ENCODE measurements around the gene KCNT1. TPM values are rescaled to one million over a fixed set of nuclear protein-coding genes. Genes with fewer than 3 reads are reported as not detected.
A peak's percentile ranks its signal among the peaks of the same experiment; 100 is the strongest.

Gene KCNT1
- total RNA-seq, 1 experiment from 2014 or later: not detected

DNA sequence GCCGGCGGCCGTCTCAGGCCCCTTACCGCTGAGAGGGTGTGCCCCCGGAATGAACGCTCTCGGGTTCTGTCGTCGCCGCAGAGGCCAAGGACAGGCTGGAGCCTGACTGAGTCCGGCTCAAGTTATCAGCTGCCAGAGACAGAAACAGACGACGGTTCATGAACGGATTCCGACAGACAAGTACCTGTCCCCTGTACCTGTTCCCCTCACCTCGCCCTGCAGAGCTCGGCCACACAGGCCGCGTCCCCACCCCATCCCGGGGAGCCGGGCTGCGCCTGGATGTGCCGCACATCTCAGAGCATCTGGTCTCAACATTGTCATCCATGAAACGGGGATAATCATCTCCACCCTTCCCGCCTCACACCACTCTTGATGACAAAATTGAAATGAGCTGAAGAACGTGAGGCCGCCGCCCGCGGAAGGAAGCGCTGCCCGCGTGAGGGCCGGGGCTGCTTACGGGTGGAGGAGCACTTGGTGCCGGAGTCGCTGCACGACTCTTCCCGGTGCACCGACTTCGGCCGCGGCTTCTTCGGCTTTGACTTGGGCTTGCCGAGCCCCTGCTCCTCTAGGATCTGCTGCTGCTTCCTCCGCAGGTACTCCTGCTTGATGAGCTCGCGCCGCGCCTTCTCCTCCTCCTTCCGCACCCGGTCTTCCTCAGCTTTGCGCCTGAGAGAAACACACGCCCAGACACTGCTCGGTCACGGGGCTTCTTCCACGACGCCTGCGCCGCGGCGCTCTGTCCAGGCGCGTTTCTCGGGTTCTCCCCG, 116.1 kb downstream of the KCNT1 start:
- no peaks in the 10 kb centered on the region for H3K9me3 ChIP-seq (ENCODE audit: low read depth, low read length, poor library complexity, severe bottlenecking)
- intact Hi-C loops (cut with micrococcal nuclease; ENCODE audit: unreplicated experiment): no loop called here
- ChIA-PET POLR2A (ENCODE audit: low non-redundant PET) (no interaction called here), CTCF (no interaction called here)
- H3K27ac ChIP-seq (ENCODE audit: low read depth, low read length, poor library complexity, severe bottlenecking): no peak overlapping the region
- DNase-seq (ENCODE audit: low spot score): no peak
- H3K4me3 ChIP-seq (ENCODE audit: low read depth, low read length, poor library complexity, severe bottlenecking): no peak overlapping the region
- H3K27me3 ChIP-seq (replicated peaks; ENCODE audit: insufficient read depth, low read depth, low read length, poor library complexity): no peaks in the 10 kb centered on the region
- no TSS peak for BruUV-seq (replicated peaks)
- H3K36me3 ChIP-seq (ENCODE audit: insufficient read depth, low read length, poor library complexity, severe bottlenecking): peaks cover 78% of the 10 kb centered on the region
- H3K4me1 ChIP-seq (ENCODE audit: insufficient read depth, low read length, poor library complexity, severe bottlenecking): peaks cover 4% of the 10 kb centered on the region
- TF ChIP-seq EZH2 (IDR thresholded peaks at IDR 0.05; ENCODE audit: borderline replicate concordance, low read depth, low read length, poor library complexity, severe bottlenecking): no peak
- TF ChIP-seq, protein P1, sequence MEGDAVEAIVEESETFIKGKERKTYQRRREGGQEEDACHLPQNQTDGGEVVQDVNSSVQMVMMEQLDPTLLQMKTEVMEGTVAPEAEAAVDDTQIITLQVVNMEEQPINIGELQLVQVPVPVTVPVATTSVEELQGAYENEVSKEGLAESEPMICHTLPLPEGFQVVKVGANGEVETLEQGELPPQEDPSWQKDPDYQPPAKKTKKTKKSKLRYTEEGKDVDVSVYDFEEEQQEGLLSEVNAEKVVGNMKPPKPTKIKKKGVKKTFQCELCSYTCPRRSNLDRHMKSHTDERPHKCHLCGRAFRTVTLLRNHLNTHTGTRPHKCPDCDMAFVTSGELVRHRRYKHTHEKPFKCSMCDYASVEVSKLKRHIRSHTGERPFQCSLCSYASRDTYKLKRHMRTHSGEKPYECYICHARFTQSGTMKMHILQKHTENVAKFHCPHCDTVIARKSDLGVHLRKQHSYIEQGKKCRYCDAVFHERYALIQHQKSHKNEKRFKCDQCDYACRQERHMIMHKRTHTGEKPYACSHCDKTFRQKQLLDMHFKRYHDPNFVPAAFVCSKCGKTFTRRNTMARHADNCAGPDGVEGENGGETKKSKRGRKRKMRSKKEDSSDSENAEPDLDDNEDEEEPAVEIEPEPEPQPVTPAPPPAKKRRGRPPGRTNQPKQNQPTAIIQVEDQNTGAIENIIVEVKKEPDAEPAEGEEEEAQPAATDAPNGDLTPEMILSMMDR (conservative IDR thresholded peaks at IDR 0.05; ENCODE audit: low read depth, low read length): no peak

DNA sequence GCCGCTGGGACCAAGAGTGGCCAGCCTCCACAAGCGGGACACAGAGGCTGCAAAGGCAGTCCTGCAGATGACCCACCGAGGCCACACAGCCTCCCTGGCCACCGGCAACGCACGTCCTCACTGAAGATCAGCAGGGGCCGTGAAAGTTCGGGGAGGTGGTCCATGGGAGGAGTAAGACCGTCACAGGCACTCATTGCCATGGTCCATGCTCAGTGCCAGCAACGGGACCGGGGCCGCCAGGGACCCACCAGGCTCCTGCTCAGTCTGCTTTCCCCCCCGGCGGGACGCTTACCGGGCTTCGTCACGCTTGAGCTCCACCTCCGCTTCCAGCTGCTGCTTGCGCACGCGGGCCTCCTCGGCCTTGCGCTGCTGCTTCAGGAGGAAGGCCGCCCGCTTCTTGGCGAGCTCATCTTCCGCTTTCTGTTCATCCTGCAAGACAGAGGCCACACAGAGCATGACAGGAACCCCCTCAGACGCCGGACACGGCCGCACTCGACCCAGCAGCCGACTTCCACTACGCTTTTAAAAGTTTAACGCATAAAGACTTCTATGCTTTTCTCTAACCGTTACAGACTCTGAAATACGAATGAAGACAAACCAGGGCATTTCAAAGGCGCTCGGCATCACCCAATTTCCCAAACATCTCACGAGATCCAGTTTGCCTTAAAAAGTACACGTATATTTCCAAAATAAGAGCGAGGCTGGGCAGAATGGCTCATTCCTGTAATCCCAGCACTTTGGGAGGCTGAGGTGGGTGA, 116.9 kb downstream of the KCNT1 start:
- Histone ChIP-seq H3K27ac (ENCODE audit: low read depth, low read length, poor library complexity, severe bottlenecking) (no peak overlapping the region), H3K4me1 (ENCODE audit: insufficient read depth, low read length, poor library complexity, severe bottlenecking) (peaks cover 4% of the 10 kb centered on the region), H3K27me3 (replicated peaks; ENCODE audit: insufficient read depth, low read depth, low read length, poor library complexity) (no peaks in the 10 kb centered on the region), H3K4me3 (ENCODE audit: low read depth, low read length, poor library complexity, severe bottlenecking) (no peak overlapping the region), H3K9me3 (ENCODE audit: low read depth, low read length, poor library complexity, severe bottlenecking) (no peaks in the 10 kb centered on the region), H3K36me3 (ENCODE audit: insufficient read depth, low read length, poor library complexity, severe bottlenecking) (peaks cover 82% of the 10 kb centered on the region)
- POLR2A ChIA-PET (ENCODE audit: low non-redundant PET): no interaction called here
- CTCF ChIA-PET: interaction anchor here (0.7 kb wide), 1 partner anchor 900 kb away, joined by 6 read pairs; no protein-coding TSS in a partner anchor
- intact Hi-C loops (cut with micrococcal nuclease; ENCODE audit: unreplicated experiment): no loop called here
- TF ChIP-seq, protein P1 (conservative IDR thresholded peaks at IDR 0.05; ENCODE audit: low read depth, low read length): no peak
- no peak for TF ChIP-seq EZH2 (IDR thresholded peaks at IDR 0.05; ENCODE audit: borderline replicate concordance, low read depth, low read length, poor library complexity, severe bottlenecking)
- DNase-seq (ENCODE audit: low spot score): no peak
- BruUV-seq (replicated peaks): no TSS peak

DNA sequence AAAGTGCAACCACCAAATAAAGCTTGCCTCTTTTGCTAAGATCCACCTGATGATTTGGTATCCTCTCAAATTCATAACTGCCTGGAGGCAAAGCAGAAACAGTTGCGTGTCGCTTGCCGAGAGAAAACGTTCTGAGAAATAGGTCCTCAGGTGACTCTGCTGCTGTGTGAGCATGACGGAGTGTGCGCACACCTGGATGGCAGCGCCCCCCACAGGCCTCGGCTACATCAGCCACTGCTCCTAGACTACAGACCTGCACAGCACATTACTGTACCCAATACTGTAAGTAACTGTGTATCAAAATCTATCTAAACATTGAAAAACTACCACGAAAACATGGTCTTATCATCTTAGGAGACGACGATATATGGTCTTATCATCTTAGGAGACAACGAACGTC, 117.9 kb downstream of the KCNT1 start:
- TF ChIP-seq EZH2 (IDR thresholded peaks at IDR 0.05; ENCODE audit: borderline replicate concordance, low read depth, low read length, poor library complexity, severe bottlenecking): no peak
- TF ChIP-seq, protein P1 (conservative IDR thresholded peaks at IDR 0.05; ENCODE audit: low read depth, low read length): 0 out of 2 replicates have a peak, but pooled peaks have one; percentile 24
- CTCF ChIA-PET: interaction anchor here (0.6 to 0.7 kb wide), 2 partner anchors 581 to 901 kb away, joined by 3 to 6 read pairs; no protein-coding TSS in a partner anchor
- peaks cover 80% of the 10 kb centered on the region for H3K36me3 ChIP-seq (ENCODE audit: insufficient read depth, low read length, poor library complexity, severe bottlenecking)

More for the DNA sequence above, 117.9 kb downstream of the KCNT1 start:
- POLR2A ChIA-PET (ENCODE audit: low non-redundant PET): no interaction called here
- Histone ChIP-seq H3K27ac (ENCODE audit: low read depth, low read length, poor library complexity, severe bottlenecking) (no peak overlapping the region), H3K4me1 (ENCODE audit: insufficient read depth, low read length, poor library complexity, severe bottlenecking) (peaks cover 4% of the 10 kb centered on the region), H3K9me3 (ENCODE audit: low read depth, low read length, poor library complexity, severe bottlenecking) (no peaks in the 10 kb centered on the region), H3K4me3 (ENCODE audit: low read depth, low read length, poor library complexity, severe bottlenecking) (no peak overlapping the region), H3K27me3 (replicated peaks; ENCODE audit: insufficient read depth, low read depth, low read length, poor library complexity) (no peaks in the 10 kb centered on the region)
- DNase-seq (ENCODE audit: low spot score): no peak
- intact Hi-C loops (cut with micrococcal nuclease; ENCODE audit: unreplicated experiment): no loop called here
- BruUV-seq (replicated peaks): no TSS peak
